Epidermal melanocyte (primary cell): ENCODE results near the gene MLLT3.

Experiments used
- DNase-seq: peaks from one replicate; pipeline ENCODE4 v3.0.0; 2011; ENCODE audit warnings: low spot score; ENCODE audit not compliant: insufficient read length

MLLT3 gene

GRCh38 chr9:20512636-20513035, 109.7 kb downstream of the MLLT3 start:
- no peak for DNase-seq

- no peak for DNase-seq
These were observed 110.2 kb downstream of the MLLT3 start for GRCh38 chr9:20512106-20512505.

GRCh38 chr9:20511686-20512085, 110.6 kb downstream of the MLLT3 start:
- DNase-seq: no peak

- no peak for DNase-seq
These were observed 112.8 kb downstream of the MLLT3 start for GRCh38 chr9:20509466-20509865.

DNA sequence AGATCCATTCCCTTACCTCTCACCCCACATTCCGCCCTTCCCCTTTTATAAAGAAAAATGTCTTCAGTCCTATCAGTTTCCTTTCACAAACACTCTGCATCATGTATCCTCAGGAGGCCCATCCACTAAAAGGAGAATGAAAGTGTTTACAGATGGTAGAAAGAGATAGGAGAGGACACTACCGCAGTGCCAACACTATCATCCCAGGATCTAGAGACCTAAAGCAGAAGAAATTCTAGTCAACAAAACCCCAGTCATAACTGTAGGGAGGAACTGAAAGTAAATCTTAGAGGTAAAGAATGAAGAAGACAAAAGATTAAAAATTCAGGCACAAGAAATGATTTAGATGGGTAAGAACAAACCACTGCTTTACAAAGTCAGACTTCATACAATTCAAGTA, 114.1 kb downstream of the MLLT3 start:
- DNase-seq: no peak

- DNase-seq: no peak
These were observed 114.9 kb downstream of the MLLT3 start for GRCh38 chr9:20507431-20507830.

- DNase-seq: no peak
These were observed 116.0 kb downstream of the MLLT3 start for GRCh38 chr9:20506099-20506900.

- DNase-seq: no peak
These were observed 116.7 kb downstream of the MLLT3 start for GRCh38 chr9:20505574-20505973.

- no peak for DNase-seq
These were observed 117.4 kb downstream of the MLLT3 start for GRCh38 chr9:20504930-20505329.

- DNase-seq: no peak
These were observed 122.2 kb downstream of the MLLT3 start for GRCh38 chr9:20500101-20500500.

DNA sequence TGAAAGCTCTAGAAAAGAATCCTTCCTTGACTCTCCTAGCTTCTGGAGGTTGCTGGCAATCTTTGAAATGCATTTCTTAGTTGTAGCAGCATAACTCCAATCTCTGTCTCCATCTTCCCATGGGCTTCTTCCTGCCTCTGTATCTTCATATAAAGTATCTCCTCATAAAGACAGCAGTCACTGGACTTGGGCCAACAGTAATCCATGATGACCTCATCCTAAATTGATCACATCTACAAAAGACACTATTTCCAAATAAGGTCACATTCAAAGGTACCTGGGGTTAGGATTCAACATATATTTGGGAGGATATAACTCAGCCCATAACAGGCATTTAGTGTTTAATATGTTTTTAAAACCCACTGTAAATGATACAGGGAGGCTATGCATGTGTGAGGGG, 123.3 kb downstream of the MLLT3 start:
- DNase-seq: no peak

DNA sequence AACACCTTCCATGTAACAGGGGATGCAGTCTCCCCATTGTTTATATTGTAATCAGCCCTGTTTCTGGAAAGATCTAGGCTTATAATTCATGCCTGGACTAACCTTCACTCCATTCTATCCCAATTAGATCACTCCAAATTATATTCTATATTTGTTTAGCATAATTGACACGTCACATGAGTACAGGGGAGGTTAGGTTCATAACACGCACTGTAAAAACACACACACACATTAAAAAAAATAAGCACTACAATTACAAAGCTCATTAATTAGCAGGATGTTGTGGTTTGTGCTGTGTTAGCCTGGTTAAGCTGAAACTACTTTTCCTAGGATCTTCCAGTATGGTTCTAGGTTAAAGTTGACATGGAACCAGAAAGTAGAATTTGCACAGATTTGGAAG, 126.0 kb downstream of the MLLT3 start:
- DNase-seq: no peak

- no peak for DNase-seq
These were observed 127.2 kb downstream of the MLLT3 start for GRCh38 chr9:20495098-20495497.

DNA sequence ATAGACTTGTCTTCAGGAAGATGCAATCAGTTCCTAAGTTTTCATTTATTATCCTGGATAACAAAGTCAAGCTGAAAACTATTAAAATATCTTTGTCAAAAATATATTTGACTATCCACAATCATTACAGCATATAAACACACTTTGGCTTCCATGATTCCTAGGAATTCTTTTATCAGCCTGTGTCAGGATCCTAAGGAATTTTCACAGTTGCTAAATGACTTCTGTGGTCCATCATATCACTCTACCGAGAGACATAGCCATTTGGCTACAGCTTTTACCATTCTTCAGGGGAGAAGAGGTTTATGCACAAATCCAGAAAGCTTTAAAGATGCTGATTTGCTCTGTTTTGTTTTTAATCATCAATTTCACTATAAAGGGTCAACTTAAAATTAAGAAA, 128.3 kb downstream of the MLLT3 start:
- no peak for DNase-seq

DNA sequence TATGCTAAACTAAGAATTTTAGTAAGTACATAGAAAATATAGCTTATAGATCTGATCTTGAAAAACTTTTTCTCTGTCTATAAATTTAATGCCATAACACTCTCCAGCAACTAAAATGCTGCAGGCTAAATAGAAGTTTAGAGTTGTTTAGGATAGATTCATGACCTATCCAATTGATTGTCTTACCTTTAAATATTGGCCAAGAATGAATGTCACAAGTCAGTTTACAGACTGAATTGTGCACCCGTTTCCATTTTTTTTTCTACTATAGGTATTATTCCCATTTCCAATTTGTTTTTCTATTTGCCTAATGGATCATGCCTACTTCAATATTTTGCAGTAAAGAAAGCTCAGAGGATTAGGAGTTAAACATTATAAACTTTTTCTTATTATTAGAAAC, 129.5 kb downstream of the MLLT3 start:
- DNase-seq: no peak

DNA sequence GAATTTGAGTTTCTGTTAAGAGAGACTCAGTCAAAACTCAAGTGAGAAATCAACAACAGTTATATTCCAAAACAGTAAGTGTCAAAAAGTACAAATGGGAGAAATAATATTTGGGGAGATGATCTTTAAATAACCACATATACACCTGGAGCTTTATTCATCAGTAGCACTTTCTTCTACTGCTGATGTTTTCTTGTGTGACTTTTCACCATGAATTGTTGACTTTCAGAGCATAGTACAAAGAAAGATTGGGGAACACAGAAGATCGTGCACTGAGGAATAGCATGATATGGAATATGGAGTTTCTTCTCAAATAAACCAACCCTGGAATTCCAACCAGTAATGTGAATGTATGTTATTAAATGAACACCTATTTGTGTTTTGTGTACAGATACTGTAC, 130.7 kb downstream of the MLLT3 start:
- no peak for DNase-seq

- DNase-seq: no peak
These were observed 132.0 kb downstream of the MLLT3 start for GRCh38 chr9:20490246-20490834.

GRCh38 chr9:20488691-20489090, 133.6 kb downstream of the MLLT3 start:
- DNase-seq: no peak

DNA sequence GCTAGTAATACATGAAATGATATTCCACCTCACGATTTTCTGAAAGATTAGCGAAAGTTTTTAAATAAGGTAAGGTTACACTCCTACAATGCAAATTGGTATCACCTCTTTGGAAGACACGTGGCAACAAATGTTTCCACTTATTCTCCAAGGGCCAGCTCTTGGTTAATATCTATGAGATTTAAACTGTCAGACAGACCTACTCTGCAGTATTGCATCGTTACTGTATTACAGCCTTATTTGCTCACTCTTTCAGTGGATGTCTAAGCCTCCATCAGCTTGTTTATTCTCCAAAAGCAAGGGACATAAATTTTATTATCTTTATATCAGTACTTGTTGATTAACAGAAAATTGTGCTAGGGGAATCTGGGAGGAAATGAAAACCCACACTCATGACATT, 135.7 kb downstream of the MLLT3 start:
- DNase-seq: no peak

GRCh38 chr9:20481437-20481836, 140.9 kb downstream of the MLLT3 start:
- no peak for DNase-seq

- no peak for DNase-seq
These were observed 142.1 kb downstream of the MLLT3 start for GRCh38 chr9:20480249-20480648.

DNA sequence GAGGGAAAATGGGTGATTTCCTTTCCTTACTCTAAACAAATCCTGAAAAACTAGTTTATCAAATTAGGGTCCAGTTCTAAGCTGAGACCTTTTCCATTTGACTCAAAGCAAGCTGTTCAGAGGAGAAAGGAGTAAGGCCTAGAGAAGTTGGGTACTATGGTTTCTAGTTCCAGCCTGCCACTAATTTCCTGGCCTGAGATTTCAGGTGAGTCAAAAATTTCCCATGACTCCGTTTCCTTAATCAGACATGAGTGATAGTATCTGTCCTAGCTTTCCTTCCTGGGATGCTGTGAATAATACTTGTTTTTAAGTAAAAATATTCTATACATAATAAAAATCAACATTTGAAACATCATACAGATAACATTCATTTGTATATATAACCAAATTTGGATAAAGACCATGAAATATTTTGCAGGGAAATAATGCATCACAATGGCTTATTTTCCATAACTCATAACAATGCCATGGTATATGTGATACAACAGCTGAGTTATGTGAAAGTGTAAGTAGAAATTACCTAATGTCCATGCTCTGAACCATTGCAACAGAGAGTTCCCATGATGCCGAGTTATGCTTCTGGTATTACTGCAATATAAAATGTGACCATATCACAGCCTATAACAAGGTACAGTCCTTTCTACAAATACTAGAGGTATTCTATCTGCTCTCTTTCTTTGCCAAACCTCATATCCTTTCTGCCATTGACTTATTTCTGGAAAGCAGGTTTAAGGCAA, 142.7 kb downstream of the MLLT3 start:
- DNase-seq: no peak

DNA sequence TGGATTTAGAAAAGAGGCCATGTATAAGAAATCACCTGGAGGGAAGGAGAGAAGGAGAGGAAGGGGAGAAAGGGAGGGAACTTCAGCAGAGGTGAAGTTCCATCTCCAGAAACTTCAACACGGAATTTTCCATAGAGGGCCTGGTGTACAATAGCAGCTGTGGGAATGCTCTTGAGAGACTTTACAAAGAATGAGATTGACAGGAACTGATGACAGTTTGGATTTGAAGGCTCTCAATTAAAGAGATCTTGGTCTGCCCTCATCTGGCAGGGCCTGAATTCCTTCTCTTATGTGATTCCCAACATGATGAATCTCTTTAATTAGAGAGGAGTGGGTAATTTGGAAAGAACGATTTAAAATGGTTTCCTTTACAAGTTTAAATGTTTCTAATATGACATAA, 143.5 kb downstream of the MLLT3 start:
- DNase-seq: no peak
